Mononuclear cell (primary cell): Measurements from ENCODE around the gene CDSN. TPM values are rescaled to one million over a fixed set of nuclear protein-coding genes. Genes with fewer than 3 reads are reported as not detected.
"Not testable (repeated sequence)": the region's sequence is repeated elsewhere in the genome, so short reads cannot be mapped to it uniquely, and the experiment has no call there.

Source experiments
- H3K27me3 ChIP-seq: 2 replicates; pipeline ENCODE4 v1.6.0; 2011; ENCODE audit warnings: low read length, control low read depth; ENCODE audit not compliant: insufficient read depth
- H3K4me1 ChIP-seq: 2 replicates; pipeline ENCODE4 v1.5.1; 2011; ENCODE audit warnings: mild to moderate bottlenecking, low read length, control low read depth; ENCODE audit not compliant: insufficient read depth
- H3K4me3 ChIP-seq: 2 replicates; pipeline ENCODE4 v1.5.1; 2011; ENCODE audit warnings: mild to moderate bottlenecking, low read length, moderate library complexity
- H3K9me3 ChIP-seq: 2 replicates; pipeline ENCODE4 v1.5.1; 2011; ENCODE audit warnings: low read depth, mild to moderate bottlenecking, control low read depth, low read length
- total RNA-seq: library from RNA; depleted of rRNA; stranded (reverse); fragments of >200 nt; gene quantifications from one replicate; pipeline ENCODE4 v1.2.3, GENCODE V29; 2012

CDSN gene
- not detected for total RNA-seq

DNA sequence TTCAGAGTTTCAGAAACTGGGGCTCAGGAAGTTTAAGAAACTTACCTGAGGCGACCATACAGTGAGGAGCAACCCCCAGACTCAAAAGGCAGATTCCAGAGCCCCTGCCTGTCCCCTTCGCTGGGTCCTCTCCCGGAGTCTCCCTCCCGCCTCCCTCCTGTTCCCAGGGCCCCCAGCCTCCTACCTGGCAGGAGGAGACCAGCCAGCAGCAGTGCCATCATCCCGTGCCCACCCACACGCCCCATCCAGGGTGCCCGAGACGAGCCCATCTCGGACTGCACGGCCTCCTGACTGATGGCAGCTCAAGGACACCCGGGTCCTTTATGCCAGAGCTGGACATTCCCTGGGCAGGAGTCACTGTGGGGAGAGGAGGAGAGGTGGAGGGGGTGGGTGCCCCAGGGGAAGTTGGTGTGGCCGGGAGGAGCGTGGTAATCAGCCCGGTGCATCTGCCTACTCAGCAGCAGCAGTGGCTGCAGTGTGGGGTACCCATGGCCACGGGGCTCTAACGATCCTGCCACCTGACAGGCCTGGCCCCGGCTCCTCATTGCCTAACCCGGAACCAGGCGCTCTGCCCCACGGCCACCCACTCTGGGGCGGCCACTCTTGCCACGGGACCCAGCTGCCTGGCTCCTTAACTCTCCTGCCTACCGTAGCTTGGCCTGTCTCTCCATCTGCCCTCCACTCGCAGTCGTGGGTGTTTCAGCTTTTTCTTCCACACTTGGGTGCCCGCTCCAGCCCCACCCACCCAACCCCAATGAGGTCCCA is at the start of gene CDSN:
CDSN (minus strand) TSS at position 296 of the 765 bp plus-strand sequence; CDS start at position 269, 27 bp downstream.
- H3K4me3 ChIP-seq, result no peak within 1 kb of the TSS
- H3K4me1 ChIP-seq, result no peaks in the 10 kb centered on the region

DNA sequence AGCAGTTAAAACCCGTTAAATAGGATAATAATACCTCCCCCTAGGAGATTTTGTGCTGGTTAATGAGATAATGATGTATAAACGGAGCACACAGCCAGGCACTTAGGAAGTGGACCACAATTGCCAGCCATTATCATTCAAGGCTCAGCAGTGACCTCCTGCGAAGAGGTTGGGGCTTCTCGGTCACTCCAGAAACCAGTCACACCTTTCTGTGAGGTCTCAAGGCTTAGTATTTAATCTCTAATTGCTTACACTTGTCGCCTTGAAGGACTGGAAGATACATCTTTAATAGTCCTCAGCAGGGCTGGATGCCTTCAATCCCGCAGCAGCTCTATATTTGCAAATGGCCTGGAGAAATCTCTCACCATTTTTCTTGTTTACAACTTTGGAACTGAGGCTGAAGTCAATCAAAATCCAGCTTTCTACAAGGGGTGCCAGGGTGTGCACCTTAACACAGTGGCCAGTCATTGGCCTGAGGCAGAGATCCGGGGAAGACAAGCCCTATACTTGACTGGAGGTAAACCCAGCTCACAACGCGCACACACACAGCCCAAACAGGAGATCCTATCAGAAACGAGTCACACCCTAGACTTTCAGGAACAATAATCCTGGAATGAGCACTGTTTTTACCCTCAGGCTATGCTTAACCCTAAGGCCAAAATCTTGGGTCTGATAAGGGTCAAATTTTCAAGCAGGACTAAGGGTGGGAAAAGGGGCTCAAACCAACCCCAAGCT is 49.0 kb upstream of the CDSN start:
- no peaks in the 10 kb centered on the region for H3K27me3 ChIP-seq
- H3K4me3 ChIP-seq, result no peak overlapping the region
- H3K4me1 ChIP-seq, result no peaks in the 10 kb centered on the region
- H3K9me3 ChIP-seq, result no peaks in the 10 kb centered on the region

More for the DNA sequence above, at the start of gene CDSN:
- no peaks in the 10 kb centered on the region for H3K9me3 ChIP-seq
- no peaks in the 10 kb centered on the region for H3K27me3 ChIP-seq

DNA sequence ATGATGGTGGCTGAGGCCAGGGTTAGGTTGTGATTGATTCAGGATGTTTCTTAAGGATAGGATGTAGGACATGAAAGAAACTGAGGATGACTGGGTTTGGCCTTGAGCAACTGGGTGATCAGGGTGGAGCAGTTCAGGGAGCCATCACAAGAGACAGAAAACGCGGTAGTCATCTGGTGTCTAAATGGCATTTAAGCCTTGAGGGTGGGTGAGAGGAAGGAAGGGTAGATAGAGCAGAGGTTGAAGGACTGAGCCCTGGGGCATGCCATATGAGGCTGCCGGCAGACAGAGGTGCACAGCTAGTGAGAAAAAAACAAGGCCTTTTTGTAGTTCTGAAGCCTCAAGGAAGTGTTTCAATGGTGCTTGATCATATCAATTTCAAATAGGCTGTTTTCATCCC is 48.4 kb upstream of the CDSN start:
- Histone ChIP-seq H3K4me3 (no peak overlapping the region), H3K27me3 (no peaks in the 10 kb centered on the region), H3K4me1 (no peaks in the 10 kb centered on the region), H3K9me3 (no peaks in the 10 kb centered on the region)

DNA sequence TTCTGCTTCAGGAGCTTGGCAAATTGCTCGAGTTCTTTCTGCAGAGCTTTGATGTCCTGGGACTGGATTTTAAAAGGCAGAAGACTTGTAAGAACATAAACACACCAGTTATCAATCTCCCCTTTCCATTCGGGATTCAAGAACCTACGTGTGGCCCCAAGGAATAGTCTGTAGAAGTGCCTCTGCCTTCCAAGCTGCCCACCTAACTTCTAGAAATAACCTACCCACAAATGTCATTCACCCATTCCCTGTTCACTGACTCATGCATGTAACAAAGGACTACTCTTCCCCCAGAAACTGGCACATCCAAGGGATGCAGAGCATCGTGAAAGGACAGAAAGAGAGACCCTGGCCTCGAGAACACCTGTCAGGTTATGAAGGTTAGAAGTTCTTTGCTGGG is 45.7 kb upstream of the CDSN start:
- H3K9me3 ChIP-seq, result no peaks in the 10 kb centered on the region

GRCh38 chr6:31165064-31165832 is 45.0 kb upstream of the CDSN start:
- not testable (repeated sequence) for H3K4me1 ChIP-seq, H3K27me3 ChIP-seq, H3K4me3 ChIP-seq, H3K9me3 ChIP-seq

More for the DNA sequence above, 45.7 kb upstream of the CDSN start:
- H3K4me3 ChIP-seq, result no peak overlapping the region
- H3K4me1 ChIP-seq, result no peaks in the 10 kb centered on the region
- H3K27me3 ChIP-seq, result no peaks in the 10 kb centered on the region

DNA sequence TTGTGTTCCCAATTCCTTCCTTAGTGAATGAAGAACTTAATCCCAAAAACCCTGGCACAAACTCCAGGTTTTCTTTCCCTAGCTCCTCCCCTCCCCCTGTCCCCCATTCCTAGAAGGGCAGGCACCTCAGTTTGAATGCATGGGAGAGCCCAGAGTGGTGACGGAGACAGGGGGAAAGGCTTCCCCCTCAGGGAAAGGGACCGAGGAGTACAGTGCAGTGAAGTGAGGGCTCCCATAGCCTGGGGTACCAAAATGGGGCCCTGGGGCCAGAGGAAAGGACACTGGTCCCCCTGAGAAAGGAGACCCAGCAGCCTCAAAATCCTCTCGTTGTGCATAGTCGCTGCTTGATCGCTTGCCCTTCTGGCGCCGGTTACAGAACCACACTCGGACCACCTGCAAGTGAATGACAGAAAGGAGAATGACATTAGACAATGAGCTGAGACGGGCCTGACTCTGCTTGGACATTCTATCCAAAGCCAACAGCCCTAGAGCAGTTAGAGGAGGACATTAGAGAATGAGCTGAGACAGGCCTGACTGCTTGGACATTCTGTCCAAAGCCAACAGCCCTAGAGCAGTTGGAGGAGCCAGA is 44.3 kb upstream of the CDSN start:
- not testable (repeated sequence) for H3K4me3 ChIP-seq, H3K9me3 ChIP-seq, H3K27me3 ChIP-seq, H3K4me1 ChIP-seq

DNA sequence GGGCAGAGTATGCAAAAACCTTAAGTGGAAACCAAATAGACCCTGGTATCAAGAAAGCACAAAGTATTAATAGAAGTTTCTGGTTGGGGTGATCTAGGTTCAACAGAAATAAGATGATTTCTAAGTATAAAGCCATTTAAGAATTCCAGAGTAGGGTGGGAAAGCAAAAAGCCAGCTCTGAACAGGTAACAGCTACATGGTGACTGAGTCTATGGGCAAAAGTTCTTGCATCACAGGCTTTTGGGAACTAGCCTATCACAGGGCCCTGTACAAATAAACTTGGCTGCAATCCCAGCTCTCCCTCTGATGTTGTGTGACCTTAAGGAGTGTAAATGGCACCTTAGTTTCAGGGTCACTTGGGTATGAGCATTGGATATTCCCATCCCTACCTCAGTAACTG is 43.7 kb upstream of the CDSN start:
- Histone ChIP-seq H3K27me3 (no peaks in the 10 kb centered on the region), H3K4me3 (no peak overlapping the region), H3K9me3 (no peaks in the 10 kb centered on the region), H3K4me1 (peaks cover 8% of the 10 kb centered on the region)

- no peaks in the 10 kb centered on the region for H3K9me3 ChIP-seq
- H3K27me3 ChIP-seq, result no peaks in the 10 kb centered on the region
- peaks cover 12% of the 10 kb centered on the region for H3K4me1 ChIP-seq
- no peak overlapping the region for H3K4me3 ChIP-seq
Measured at GRCh38 chr6:31162463-31163165, 42.4 kb upstream of the CDSN start.

GRCh38 chr6:31161216-31162126 is 41.2 kb upstream of the CDSN start:
- Histone ChIP-seq H3K9me3 (no peaks in the 10 kb centered on the region), H3K27me3 (no peaks in the 10 kb centered on the region), H3K4me1 (peaks cover 18% of the 10 kb centered on the region), H3K4me3 (no peak overlapping the region)

DNA sequence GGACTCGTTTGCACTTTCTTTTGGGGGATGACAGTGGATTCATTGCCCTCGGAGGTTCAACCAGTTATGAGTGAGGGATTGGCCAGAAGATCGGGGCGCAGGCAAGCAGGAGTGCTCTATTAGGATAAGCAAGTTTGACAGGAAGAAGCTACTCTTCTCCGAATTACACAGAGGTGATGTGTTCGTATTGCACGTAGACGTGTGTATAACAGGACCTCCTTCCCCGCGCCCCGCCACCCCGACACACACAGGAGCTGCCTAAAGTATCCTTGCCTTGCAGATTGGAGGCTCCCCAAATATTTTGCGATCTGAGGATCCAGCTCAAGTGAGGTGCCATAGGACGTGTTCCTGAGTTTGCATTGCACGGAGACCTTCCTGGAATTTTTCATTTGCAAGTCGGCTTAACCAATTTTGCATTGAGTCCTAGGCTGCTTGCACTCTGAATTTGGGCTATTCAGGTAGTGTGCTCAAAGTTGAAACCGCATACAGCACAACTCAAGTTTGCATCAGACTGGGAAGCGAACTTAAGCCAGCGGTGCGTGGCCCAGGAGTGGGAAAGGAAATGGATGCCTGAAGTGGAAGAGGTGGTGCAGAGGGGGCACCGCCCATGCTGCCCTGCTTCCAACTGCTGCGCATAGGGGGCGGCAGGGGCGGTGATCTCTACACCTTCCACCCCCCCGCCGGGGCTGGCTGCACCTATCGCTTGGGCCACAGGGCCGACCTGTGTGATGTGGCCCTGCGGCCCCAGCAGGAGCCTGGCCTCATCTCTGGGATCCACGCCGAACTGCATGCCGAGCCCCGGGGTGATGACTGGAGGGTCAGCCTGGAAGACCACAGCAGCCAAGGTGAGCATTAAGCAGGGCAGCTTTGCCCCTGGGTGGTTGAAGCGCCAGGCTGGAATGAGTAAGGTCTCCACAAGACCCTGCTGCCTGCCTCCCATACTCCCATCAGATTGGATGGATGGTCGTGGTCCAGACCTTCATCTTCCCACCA is 38.9 kb upstream of the CDSN start:
- Histone ChIP-seq H3K27me3 (no peaks in the 10 kb centered on the region), H3K4me3 (peak overlapping the region; percentile 67), H3K4me1 (peaks cover 18% of the 10 kb centered on the region), H3K9me3 (no peaks in the 10 kb centered on the region)

GRCh38 chr6:31158140-31158862 is 38.1 kb upstream of the CDSN start, which contains the start of gene TCF19:
TSS of gene TCF19 (plus strand) at chr6:31158589. CDS start at chr6:31159470, 881 bp downstream.
- no peaks in the 10 kb centered on the region for H3K9me3 ChIP-seq
- H3K4me1 ChIP-seq, result peaks cover 18% of the 10 kb centered on the region
- peak within 1 kb of the TSS; percentile 67 for H3K4me3 ChIP-seq
- H3K27me3 ChIP-seq, result no peaks in the 10 kb centered on the region

- Histone ChIP-seq H3K4me1 (peaks cover 18% of the 10 kb centered on the region), H3K9me3 (no peaks in the 10 kb centered on the region), H3K4me3 (peak within 1 kb of the TSS; percentile 67), H3K27me3 (no peaks in the 10 kb centered on the region)
Measured at GRCh38 chr6:31157513-31158139, 37.4 kb upstream of the CDSN start, which contains the start of gene CCHCR1. TSS of gene CCHCR1 (minus strand) at chr6:31157802. CDS start at chr6:31157600, 202 bp downstream.
